ENCODE measurements around the gene SPATA6. TPM values are rescaled to one million over a fixed set of nuclear protein-coding genes. Genes with fewer than 3 reads are reported as not detected.
"Not testable (repeated sequence)": the region's sequence is repeated elsewhere in the genome, so short reads cannot be mapped to it uniquely, and the experiment has no call there.

SPATA6 gene
- total RNA-seq, 4 donors from 2014 or later: 8.1 to 13.1 (median 11.5) TPM

DNA sequence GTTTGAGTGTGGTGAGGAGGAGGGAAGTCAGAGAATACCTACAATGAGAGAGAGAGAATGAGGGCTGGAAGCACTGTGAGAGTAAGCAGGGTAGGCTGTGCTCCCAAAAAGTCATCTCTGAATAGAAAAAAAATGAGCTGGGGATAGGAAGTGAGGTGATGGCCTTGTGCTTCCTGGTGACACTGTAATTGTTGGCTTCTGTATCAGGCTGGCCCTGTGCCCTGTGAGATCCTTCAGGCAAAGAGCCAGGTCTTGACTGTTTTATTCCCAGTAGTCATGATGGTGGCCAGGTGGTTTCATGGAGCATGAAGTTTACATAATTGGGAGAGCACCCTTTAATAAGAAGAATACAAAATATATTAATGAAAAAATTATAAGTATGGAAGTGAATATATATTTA lies 20.4 kb upstream of the SPATA6 start:
- TF ChIP-seq, protein P1, sequence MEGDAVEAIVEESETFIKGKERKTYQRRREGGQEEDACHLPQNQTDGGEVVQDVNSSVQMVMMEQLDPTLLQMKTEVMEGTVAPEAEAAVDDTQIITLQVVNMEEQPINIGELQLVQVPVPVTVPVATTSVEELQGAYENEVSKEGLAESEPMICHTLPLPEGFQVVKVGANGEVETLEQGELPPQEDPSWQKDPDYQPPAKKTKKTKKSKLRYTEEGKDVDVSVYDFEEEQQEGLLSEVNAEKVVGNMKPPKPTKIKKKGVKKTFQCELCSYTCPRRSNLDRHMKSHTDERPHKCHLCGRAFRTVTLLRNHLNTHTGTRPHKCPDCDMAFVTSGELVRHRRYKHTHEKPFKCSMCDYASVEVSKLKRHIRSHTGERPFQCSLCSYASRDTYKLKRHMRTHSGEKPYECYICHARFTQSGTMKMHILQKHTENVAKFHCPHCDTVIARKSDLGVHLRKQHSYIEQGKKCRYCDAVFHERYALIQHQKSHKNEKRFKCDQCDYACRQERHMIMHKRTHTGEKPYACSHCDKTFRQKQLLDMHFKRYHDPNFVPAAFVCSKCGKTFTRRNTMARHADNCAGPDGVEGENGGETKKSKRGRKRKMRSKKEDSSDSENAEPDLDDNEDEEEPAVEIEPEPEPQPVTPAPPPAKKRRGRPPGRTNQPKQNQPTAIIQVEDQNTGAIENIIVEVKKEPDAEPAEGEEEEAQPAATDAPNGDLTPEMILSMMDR (IDR thresholded peaks at IDR 0.05): no peak
- TF ChIP-seq POLR2A (IDR thresholded peaks at IDR 0.05): no peak
- DNase-seq (ENCODE audit: low spot score in 2 of 2): no peak
- H3K4me3 ChIP-seq (ENCODE audit: low read depth, poor library complexity, severe bottlenecking): no peak overlapping the region
- intact Hi-C loops (cut with DNase I; ENCODE audit: low total_unique reads): no loop called here

DNA sequence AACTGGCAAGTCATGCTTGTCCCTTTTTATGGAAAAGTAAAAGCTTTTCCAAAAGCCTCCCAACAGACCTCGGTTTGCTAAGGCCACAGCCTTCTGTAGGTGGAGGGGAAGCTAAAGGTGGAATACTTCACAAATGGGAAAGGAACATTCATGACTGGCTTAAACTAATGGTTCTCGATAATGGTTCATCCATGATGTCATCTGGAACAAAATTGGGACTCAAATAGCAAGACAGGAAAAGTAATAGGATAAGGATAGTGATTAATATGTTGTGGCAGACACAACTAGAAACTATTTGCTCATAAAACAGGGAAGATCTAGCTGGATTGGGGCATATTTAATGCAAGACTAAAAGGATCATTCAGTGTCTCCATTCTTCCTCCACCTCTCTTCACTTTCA lies 16.7 kb upstream of the SPATA6 start:
- no peak for TF ChIP-seq POLR2A (IDR thresholded peaks at IDR 0.05)
- TF ChIP-seq, protein P1 (IDR thresholded peaks at IDR 0.05): no peak
- no peak for DNase-seq (ENCODE audit: low spot score in 2 of 2)
- intact Hi-C loops (cut with DNase I; ENCODE audit: low total_unique reads): no loop called here
- H3K4me3 ChIP-seq (ENCODE audit: low read depth, poor library complexity, severe bottlenecking): no peak overlapping the region
- 78 to 90% methylated on average over 2 of the region's 2 CpGs for WGBS, 2 donors

DNA sequence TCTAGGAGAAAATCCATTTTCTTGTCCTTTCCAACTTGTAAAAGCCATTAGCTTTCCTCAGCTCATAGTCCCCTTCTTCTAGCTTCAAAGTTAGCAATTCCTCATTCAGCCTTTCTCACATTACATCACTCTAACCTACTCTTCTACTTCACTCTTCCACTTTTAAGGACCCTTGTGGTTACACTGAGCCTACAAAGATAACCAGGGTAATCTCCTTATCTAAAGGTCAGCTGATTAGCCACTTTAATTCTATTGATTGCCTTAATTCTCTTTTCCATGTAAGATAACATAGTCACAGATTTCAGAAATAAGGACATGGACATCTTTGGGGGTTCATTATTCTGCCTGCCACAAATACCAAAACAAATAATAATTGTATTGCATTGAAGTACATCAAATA lies 8.5 kb upstream of the SPATA6 start:
- H3K4me3 ChIP-seq (ENCODE audit: low read depth, poor library complexity, severe bottlenecking): no peak overlapping the region
- TF ChIP-seq, protein P1 (IDR thresholded peaks at IDR 0.05): no peak
- TF ChIP-seq POLR2A (IDR thresholded peaks at IDR 0.05): no peak
- no peak for DNase-seq (ENCODE audit: low spot score in 2 of 2)
- intact Hi-C loops (cut with DNase I; ENCODE audit: low total_unique reads): no loop called here

DNA sequence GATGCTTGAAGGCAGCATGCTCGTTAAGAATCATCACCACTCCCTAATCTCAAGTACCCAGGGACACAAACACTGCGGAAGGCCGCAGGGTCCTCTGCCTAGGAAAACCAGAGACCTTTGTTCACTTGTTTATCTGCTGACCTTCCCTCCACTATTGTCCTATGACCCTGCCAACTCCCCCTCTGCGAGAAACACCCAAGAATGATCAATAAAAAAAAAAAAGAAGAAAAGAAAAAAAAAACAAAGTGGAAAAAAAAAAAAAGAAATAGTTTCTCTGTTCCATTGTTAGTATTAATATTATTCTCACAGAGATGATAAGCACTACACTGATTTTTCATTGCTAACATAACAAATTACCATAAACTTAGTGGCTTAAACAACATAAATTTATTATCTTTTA lies 8.0 kb upstream of the SPATA6 start:
- DNase-seq (ENCODE audit: low spot score in 2 of 2); H3K4me3 ChIP-seq (ENCODE audit: low read depth, poor library complexity, severe bottlenecking); intact Hi-C loops (cut with DNase I; ENCODE audit: low total_unique reads): not testable (repeated sequence)
- 81% methylated on average over 2 to 4 of the region's 4 CpGs for WGBS, 2 donors

DNA sequence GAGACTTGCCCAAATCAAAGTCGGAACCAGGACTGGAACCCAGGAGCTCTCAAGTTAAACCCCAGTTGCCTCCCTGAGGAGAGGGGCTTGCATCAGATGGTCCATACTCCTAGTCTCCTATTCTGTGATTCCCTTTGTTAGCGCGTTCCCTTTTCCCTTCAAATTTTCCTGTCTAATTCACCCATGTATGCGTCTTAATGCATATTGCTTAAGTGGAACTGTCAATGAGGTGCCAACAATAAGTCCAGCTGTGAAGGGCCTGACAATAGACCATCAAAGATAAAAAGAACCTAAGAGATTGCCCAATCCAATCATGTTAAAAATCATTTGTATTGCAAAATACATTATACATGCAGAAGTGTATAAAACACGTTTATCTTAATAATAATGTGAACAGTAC lies 634 bp upstream of the SPATA6 start:
- TF ChIP-seq, protein P1 (IDR thresholded peaks at IDR 0.05): no peak
- TF ChIP-seq POLR2A (IDR thresholded peaks at IDR 0.05): no peak
- WGBS, 2 donors: 43% methylated on average over 5 of the region's 5 CpGs
- intact Hi-C loops (cut with DNase I; ENCODE audit: low total_unique reads): no loop called here

DNA sequence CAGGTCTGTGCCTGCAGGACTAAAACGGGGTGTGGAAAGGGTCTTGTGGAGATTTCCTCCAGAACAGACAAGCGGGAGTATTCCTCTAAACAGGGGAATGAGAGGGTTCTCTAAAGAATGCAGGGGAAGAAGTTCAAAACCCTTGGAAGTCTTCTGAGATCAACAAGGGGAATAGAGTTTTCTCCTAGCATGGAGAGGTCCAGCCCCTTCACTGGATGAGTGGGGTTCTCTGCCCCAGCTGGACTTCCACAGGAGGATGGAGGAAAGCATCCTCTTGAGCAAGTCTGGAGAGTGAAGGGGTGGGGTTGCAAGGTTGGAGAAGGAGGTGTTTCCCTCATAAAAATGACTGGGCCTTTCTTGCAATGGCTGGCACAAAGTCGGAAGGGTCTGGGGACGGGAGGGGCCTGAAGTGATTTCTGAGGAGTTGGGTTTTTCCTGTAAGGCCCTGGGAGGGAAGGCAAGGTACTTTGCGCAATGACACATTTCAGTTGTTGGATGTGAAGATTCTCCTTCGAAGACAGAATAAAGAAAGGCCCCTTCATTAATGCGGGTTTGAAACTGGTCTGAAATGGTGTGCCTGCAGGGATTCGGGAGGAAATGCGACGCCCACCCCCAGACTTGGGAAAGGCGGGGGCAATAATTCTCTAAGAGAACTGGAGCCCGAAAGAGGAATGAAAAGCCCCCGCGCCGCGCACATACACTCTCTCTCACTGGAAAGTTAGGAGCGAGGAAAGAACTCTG lies 884 bp downstream of the SPATA6 start:
- no peak for TF ChIP-seq POLR2A (IDR thresholded peaks at IDR 0.05)
- TF ChIP-seq, protein P1 (IDR thresholded peaks at IDR 0.05): no peak
- intact Hi-C loops (cut with DNase I; ENCODE audit: low total_unique reads): no loop called here
- 8 to 11% methylated on average over 17 of the region's 17 CpGs for WGBS, 2 donors
- H3K4me3 ChIP-seq (ENCODE audit: low read depth, poor library complexity, severe bottlenecking): peak overlapping the region; percentile 52
- DNase-seq (ENCODE audit: low spot score in 2 of 2): no peak

More for the DNA sequence above, 634 bp upstream of the SPATA6 start:
- DNase-seq (ENCODE audit: low spot score in 2 of 2): no peak
- H3K4me3 ChIP-seq (ENCODE audit: low read depth, poor library complexity, severe bottlenecking): peak overlapping the region; percentile 2
